Measurements from ENCODE around the gene HOXA10. TPM values are rescaled to one million over a fixed set of nuclear protein-coding genes. Genes with fewer than 3 reads are reported as not detected.

The HOXA10 gene
- polyA plus RNA-seq, 3 donors = 0.09 to 3.2 (median 0.33) TPM

DNA sequence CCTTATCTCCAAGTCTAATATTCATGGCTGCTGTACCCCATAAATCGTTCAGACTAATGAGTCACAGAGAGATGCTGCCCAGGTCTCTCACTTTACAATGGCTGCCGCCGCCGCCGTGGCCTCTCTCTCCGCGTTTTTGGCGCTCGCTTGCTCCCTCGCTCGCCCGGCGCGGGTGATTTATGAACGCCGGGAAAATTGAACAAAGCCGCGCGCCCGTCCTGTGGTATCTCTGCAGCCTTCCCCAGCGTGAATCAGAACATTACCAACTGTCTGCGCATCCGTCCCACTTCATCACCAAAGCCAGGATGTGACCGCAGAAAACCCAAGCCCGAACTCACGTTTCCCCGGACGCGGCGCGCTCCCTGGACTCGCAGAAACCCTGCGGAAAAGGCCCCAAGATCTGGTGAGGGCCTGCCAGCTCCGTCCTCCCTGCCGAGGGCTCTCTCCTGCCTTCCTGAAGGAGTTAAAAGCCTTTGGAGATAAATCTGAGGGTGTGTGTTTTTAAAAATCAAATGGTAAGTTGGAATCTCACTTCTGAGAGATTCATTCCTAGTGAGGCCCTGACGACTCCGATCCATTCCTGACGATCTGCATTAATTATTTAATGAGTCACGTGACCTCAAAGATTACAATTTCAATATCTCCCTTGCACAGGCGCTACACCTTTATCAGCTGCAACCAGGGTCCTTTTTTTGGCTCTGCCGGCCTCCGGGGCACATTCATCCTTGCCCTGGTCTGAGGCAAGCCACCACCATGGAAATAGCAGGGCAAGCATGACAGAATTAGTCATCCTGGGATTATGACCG is 49.8 kb downstream of the HOXA10 start:
- Histone ChIP-seq H4K20me1 (ENCODE audit: insufficient read depth, low read length) (no peaks in the 10 kb centered on the region), H3K27me3 (ENCODE audit: control insufficient read depth in 2 of 2, insufficient read depth in 2 of 2, low read length in 2 of 2) (no peaks in the 10 kb centered on the region), H3K9me3 (replicated peaks in 1 of 2; ENCODE audit: control insufficient read depth in 1 of 2, insufficient read depth in 1 of 2, low read length in 2 of 2) (no peaks in the 10 kb centered on the region), H2AFZ (ENCODE audit: insufficient read depth, low read depth, low read length, poor library complexity, severe bottlenecking) (no peak overlapping the region), H3K4me2 (replicated peaks; ENCODE audit: extremely low read depth, low read length, poor library complexity, severe bottlenecking) (no peak overlapping the region), H3K9ac (ENCODE audit: insufficient read depth, low read length, poor library complexity, severe bottlenecking) (no peak overlapping the region), H3K27ac (ENCODE audit: low read depth in 1 of 2, low read length in 2 of 2) (no peak overlapping the region), H3K79me2 (ENCODE audit: insufficient read depth, low read length) (no peaks in the 10 kb centered on the region), H3K4me1 (ENCODE audit: control insufficient read depth in 1 of 2, insufficient read depth in 2 of 2, low read length in 2 of 2) (no peaks in the 10 kb centered on the region), H3K4me3 (replicated peaks in 1 of 3; ENCODE audit: low read depth in 2 of 3, low read length in 3 of 3) (no peak overlapping the region), H3K36me3 (replicated peaks in 1 of 2; ENCODE audit: control insufficient read depth in 1 of 2, insufficient read depth in 2 of 2, low read length in 2 of 2) (no peaks in the 10 kb centered on the region)
- intact Hi-C loops (cut with micrococcal nuclease) = no loop called here
- WGBS (ENCODE audit: insufficient coverage) = 97% methylated on average over 38 of the region's 43 CpGs
- TF ChIP-seq, protein P1, sequence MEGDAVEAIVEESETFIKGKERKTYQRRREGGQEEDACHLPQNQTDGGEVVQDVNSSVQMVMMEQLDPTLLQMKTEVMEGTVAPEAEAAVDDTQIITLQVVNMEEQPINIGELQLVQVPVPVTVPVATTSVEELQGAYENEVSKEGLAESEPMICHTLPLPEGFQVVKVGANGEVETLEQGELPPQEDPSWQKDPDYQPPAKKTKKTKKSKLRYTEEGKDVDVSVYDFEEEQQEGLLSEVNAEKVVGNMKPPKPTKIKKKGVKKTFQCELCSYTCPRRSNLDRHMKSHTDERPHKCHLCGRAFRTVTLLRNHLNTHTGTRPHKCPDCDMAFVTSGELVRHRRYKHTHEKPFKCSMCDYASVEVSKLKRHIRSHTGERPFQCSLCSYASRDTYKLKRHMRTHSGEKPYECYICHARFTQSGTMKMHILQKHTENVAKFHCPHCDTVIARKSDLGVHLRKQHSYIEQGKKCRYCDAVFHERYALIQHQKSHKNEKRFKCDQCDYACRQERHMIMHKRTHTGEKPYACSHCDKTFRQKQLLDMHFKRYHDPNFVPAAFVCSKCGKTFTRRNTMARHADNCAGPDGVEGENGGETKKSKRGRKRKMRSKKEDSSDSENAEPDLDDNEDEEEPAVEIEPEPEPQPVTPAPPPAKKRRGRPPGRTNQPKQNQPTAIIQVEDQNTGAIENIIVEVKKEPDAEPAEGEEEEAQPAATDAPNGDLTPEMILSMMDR (IDR thresholded peaks at IDR 0.05) = no peak
- Mint-ChIP-seq H3K27ac (no peak overlapping the region), H3K27me3 (ENCODE audit: low read depth in 3 of 3) (peaks cover 4 to 7% (median 4%) of the 10 kb centered on the region in 3 donors), H3K4me1 (peaks cover 6% of the 10 kb centered on the region), H3K9me3 (peaks cover 0 to 3% (median 0%) of the 10 kb centered on the region in 7 donors), H3K36me3 (peaks cover 0 to 2% of the 10 kb centered on the region in 2 donors), H3K4me3 (no peak overlapping the region)
- no peak for DNase-seq

DNA sequence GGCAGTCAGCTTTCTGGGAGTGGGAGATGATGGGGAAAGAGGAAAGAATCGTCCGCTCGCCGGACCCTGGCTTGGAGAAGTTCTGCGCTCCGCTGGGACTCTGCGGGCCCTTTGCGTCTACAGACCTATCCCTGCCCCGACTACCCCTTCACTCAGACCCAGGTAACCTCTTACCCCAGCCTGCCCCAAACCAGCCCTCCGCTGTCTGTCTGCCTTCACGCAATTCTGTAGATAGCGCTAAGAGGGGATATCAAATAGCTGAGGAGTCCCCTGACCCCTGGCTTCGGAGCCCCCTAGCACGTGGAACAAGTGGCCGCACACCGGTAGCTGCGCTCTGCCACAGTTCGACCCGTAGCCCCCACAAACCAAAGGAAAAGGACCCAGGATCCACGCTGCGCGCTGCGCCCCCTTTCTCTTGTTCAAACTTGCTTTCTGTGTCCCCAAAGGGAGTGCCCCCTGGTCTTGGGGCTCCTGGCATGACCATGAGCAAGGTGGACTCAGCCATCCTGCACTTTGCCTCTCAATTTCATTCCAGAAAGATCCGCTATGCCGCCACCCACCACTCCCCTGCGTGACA is 50.6 kb downstream of the HOXA10 start:
- TF ChIP-seq, protein P1 (IDR thresholded peaks at IDR 0.05) = no peak
- Mint-ChIP-seq H3K27me3 (ENCODE audit: low read depth in 3 of 3) (peaks cover 3 to 6% (median 5%) of the 10 kb centered on the region in 3 donors), H3K36me3 (no peaks in the 10 kb centered on the region), H3K27ac (no peak overlapping the region), H3K4me3 (no peak overlapping the region), H3K4me1 (peaks cover 6% of the 10 kb centered on the region), H3K9me3 (peaks cover 0 to 3% (median 0%) of the 10 kb centered on the region in 7 donors)
- no peak overlapping the region for H3K27ac ChIP-seq (ENCODE audit: low read depth in 1 of 2, low read length in 2 of 2)
- no peaks in the 10 kb centered on the region for H3K36me3 ChIP-seq (replicated peaks in 1 of 2; ENCODE audit: control insufficient read depth in 1 of 2, insufficient read depth in 2 of 2, low read length in 2 of 2)
- H3K9me3 ChIP-seq (replicated peaks in 1 of 2; ENCODE audit: control insufficient read depth in 1 of 2, insufficient read depth in 1 of 2, low read length in 2 of 2) = no peaks in the 10 kb centered on the region
- no peaks in the 10 kb centered on the region for H4K20me1 ChIP-seq (ENCODE audit: insufficient read depth, low read length)
- intact Hi-C loops (cut with micrococcal nuclease) = no loop called here
- WGBS (ENCODE audit: insufficient coverage) = 98% methylated on average over 14 of the region's 26 CpGs
- H3K79me2 ChIP-seq (ENCODE audit: insufficient read depth, low read length) = no peaks in the 10 kb centered on the region
- H3K4me2 ChIP-seq (replicated peaks; ENCODE audit: extremely low read depth, low read length, poor library complexity, severe bottlenecking) = no peak overlapping the region
- no peak overlapping the region for H3K9ac ChIP-seq (ENCODE audit: insufficient read depth, low read length, poor library complexity, severe bottlenecking)
- H3K27me3 ChIP-seq (ENCODE audit: control insufficient read depth in 2 of 2, insufficient read depth in 2 of 2, low read length in 2 of 2) = no peaks in the 10 kb centered on the region
- H3K4me1 ChIP-seq (ENCODE audit: control insufficient read depth in 1 of 2, insufficient read depth in 2 of 2, low read length in 2 of 2) = no peaks in the 10 kb centered on the region
- no peak for DNase-seq
- H2AFZ ChIP-seq (ENCODE audit: insufficient read depth, low read depth, low read length, poor library complexity, severe bottlenecking) = no peak overlapping the region
- no peak overlapping the region for H3K4me3 ChIP-seq (replicated peaks in 1 of 3; ENCODE audit: low read depth in 2 of 3, low read length in 3 of 3)

Measured in CD14-positive monocyte (primary cell).